Stimulated activated CD4-positive, alpha-beta T cell treated with anti-CD3 and anti-CD28 coated beads, Interleukin-1b, Interleukin-23, amount 100 ng/mL, for 1 hour (primary cell): ENCODE measurements around the gene PMP22.
"Not testable (repeated sequence)": the region's sequence is repeated elsewhere in the genome, so short reads cannot be mapped to it uniquely, and the experiment has no call there.

Experiments
- DNase-seq, 2 donors: peaks; one replicate each; pipeline ENCODE4 v3.0.0-alpha.2; 2020; ENCODE audit warnings: low read depth in 2 of 2

PMP22 gene

DNA sequence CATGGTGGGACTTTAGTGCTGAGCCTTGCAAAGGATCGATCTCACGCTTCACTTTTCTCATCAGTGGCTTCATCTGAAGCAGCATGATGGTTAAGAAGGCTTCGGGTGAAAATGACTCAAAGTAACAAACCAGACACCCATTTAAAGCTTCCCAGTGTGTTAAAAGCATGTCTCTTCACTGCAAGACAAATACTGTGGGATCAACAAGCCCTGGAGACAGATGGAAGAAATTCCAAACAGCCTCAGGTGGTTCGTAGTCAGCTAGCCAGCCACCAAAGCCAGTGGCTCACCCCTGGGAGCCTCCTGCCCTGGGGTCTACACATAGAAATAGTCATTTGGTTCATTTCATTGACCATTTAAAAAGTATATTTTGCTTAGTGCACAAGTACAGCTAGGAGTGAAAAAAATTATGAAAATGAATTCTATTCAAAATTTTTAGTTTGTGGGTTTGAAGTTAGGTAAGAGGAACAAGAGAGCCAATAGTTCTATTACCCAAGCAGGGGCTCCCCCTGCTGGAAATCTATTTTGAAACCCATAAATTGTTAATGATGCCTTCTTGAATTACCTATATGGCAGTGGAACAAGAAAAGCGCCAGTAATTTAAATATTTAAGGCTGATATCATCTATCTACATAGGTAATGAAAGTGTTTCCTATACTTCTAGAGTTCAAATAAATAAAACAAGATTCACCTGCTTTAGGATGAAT, 51.6 kb downstream of the PMP22 start:
- no peak for DNase-seq

DNA sequence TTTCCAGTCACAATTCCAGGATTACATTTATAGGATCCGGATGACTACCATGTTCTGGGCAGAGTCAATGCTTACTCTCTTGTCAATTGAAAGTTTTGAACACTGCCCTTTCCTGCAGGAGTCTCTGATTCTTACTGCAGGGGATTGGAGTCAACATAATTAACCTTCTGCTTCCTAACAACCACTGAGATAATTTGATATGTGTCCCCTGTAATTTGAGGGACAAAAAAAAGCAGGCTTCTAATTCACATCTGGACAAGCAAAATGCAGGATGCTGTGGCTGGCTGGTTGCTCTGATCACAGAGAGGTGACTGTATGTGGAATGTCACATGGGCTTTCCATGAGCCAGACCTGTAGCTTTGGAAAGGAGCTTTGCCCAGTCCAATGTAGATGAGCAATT, 54.9 kb downstream of the PMP22 start:
- DNase-seq: no peak

DNA sequence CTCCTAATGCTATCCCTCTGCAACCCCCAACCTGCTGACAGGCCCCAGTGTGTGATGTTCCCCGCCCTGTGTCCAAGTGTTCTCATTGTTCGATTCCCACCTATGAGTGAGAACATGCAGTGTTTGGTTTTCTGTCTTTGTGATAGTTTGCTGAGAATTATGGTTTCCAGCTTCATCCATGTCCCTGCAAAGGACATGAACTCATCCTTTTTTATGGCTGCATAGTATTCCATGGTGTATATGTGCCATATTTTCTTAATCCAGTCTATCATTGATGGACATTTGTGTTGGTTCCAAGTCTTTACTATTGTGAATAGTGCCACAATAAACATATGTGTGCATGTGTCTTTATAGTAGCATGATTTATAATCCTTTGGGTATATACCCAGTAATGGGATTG, 62.1 kb downstream of the PMP22 start:
- not testable (repeated sequence) for DNase-seq

DNA sequence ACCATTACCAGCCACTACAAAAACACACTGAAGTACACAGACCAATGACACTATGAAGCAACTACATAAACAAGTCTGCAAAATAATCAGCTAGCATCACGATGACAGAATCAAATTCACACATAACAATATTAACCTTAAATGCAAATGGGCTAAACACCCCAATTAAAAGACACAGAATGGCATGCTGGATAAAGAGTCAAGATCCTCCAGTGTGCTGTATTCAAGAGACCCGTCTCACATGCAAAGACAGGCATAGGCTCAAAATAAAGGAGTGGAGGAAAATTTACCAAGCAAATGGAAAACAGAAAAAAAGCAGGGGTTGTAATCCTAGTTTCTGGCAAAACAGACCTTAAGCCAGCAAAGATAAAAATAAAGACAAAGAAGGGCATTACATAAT, 64.6 kb downstream of the PMP22 start:
- DNase-seq: not testable (repeated sequence)

DNA sequence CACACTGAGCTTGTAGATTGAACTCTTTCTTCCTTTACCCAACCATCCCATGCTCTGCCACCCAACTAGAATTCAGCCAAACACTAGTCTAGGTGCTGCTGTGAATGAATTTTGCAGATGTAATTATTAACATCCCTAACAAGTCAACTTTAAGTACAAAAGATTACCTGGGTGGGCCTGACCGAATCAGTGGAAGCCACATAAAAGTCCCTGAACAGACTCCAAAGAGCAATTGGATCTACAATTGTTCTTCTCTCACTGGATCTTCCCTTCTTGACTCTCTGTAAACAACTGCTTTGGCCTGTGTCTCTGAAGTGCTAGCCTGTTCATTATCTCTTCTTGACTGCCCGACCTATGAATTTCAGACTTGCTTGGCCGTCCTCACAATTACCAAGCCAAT, 67.9 kb downstream of the PMP22 start:
- DNase-seq: no peak

DNA sequence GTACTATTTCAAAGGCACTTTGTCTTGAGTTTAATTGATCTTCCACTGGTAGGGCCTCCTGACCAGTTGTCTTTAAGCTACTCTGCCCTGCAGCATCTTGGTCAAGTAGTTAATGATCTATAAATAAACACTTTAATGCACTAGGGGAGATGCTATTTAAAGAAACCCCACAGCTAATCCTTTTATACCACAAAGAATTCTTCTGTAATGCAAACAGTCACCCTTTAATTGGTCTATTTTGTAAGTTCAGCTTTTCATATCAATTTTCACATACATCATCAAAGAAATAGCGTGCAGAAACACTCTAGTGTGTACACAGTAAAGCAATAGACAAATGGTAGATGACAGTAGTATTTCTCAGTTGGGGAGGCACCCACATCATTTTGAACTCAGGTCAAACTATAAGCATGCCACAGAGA, 70.3 kb downstream of the PMP22 start:
- DNase-seq: no peak

DNA sequence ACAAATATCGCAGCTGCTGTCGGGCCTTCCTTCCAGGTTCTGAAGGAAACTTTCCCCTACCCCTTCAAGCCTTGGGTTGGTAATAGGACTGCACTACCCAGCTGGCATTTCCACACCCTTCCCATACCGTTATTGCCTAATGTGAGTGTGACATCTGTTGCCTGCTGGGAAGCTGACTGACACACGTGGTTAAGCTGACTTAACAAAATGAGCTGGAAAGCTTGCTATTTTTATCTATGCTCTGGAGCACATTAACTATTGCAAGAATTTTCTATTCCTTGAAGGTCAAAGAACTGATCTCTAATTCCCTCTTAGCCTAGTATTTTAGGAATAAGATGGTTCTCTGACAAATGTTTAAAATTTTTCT, 79.5 kb downstream of the PMP22 start:
- no peak for DNase-seq

DNA sequence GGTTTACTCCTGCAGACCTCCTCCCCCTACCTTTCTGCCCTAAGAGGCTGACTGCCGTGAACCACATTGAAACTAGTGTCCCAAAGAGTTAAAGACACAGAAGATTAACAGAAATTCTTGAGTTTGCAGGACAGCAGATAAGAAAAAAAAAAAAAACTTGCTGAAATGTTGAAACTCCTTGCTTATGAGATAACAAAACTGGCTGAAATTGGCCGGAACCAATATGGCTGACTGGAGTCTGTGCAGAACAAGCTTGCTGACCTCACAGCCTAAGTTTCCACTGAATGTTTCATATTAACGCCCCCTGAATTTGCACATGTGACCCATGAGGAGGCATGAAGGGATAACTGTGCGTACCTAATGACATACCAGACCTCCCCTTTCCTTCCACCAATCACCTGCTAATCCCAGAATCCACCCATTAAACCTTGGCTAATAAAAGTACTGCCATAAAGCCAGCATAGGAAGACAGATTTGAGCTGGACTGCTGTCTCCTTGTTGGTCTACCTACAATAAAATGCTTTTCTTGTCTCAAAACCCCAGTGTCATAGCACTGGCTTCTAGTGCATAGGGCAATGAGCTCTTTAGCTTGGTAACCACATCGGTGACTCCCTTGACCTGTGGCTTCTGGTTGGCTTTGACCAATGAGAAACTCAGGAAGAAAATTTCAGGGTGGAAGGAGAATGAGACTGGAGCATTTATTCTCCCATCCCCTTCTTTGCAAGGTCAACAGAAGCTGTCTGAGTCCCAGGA, 80.1 kb downstream of the PMP22 start:
- DNase-seq: no peak

DNA sequence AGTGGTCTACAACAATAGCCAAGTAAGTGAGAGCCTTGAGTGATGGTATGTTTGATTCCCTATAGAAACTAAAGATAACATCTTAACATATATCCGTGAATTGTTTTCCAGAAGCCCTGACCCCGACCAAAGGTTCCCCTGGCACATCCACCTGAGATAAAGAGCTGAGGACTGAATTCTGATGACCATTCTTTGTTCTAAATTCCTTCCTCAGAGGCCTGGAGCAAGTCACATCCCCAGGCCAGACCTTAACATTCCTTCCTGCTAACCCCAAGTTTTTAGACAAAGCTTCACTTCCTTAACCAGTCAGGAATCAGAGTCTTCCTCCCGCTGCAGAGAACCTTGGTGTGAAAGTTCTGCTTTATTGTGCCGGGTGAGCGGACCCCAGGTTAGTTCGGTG, 83.3 kb downstream of the PMP22 start:
- DNase-seq: no peak

DNA sequence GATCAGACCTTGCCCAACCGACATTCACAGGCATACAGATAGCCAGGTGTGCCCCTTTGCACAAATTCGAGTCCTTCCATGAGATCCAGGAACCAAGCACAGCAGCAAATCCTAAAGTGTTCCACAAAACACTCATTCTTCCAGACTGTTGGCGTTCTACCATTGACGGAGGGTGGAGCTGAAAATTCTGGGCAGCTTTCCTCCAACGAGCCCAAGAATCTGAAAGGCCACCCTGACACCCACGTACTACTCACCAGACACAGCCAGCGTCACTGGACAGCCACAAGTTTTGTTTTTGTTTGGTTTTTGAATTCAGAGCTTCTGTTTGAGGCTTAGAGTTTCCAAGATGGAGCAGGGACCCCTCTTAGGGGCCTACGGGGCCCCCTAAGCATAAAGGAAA, 83.8 kb downstream of the PMP22 start:
- no peak for DNase-seq

DNA sequence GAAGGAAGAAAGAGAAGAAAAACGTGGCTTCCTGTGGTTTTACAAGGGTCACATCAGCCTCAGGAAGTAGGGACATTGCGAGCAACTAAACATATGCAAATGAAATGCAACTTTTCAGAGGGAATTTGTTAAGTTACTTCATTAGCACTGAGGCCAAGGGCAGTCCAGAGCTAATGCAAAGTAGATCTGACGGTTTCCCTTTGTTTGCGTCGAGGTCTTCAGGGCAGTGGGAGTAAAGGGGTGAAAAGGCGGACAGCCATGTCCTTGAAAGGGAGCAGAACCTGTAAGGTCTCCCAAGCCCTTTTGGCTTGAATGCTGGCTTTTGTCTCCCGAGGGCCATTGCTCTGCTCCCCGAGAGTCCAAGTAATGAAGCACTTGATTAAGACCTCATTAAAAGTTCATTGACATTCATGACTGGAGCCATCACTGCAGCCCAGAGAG, 85.0 kb downstream of the PMP22 start:
- DNase-seq: no peak
